K562 (cell line): Measurements from ENCODE around the gene BICDL1. TPM values are rescaled to one million over a fixed set of nuclear protein-coding genes. Genes with fewer than 3 reads are reported as not detected.

ENCODE experiments used
- ATAC-seq: fragments of 200-7000 bp; cut with Tn5 transposase; 3 replicates; pipeline ENCODE4 v1.9.1; 2020; ENCODE audit warnings: moderate library complexity
- BruUV-seq: library from RNA; stranded (reverse); fragments of 400-500 nt; replicated peaks from 2 replicates; lab custom pipeline; 2021; lab: Mats Ljungman, UMichigan
- CTCF ChIA-PET: fragments of 300-600 bp; formaldehyde crosslinking; extraction: SDS; loops from one replicate; lab custom pipeline; 2021; ENCODE audit warnings: low intra/inter-chr PET ratio; lab: Yijun Ruan, JAX
- POLR2A ChIA-PET: fragments of 300-600, 350-650 bp; sonication (Branson Sonifier 250); formaldehyde crosslinking; extraction: SDS; loops from one replicate; lab custom pipeline; 2021; ENCODE audit warnings: antibody characterized with exemption, inconsistent platforms; lab: Yijun Ruan, JAX
- DNase-seq, 4 experiments: peaks; one replicate each; pipeline versions ENCODE4 v3.0.0 to v3.0.0-alpha.2; 2011 to 2018; ENCODE audit warnings: low spot score in 3 of 4, mixed read lengths in 3 of 4; ENCODE audit errors: extremely low read depth in 1 of 4
- FAIRE-seq: peaks from 2 replicates; lab custom pipeline; 2011; peaks lifted over from hg19 to GRCh38; lab: Jason Lieb, UNC
- H2AFZ ChIP-seq: 2 replicates; pipeline ENCODE4 v1.6.0; 2011; ENCODE audit warnings: low read depth, low read length, control low read depth, inconsistent platforms
- H3K27ac ChIP-seq: fragments of 200-600 bp; 3 replicates; pipeline ENCODE4 v1.8.0; 2011; ENCODE audit warnings: low read depth, mild to moderate bottlenecking, control low read depth, inconsistent platforms, low read length, moderate library complexity, mixed read lengths; ENCODE audit errors: extremely low read depth
- H3K27me3 ChIP-seq, 2 experiments: fragments of 300-600 bp in 1 of 2; 2 replicates in 1 of 2; 3 replicates in 1 of 2; pipeline versions ENCODE4 v1.6.0 to v1.8.0; 2011; ENCODE audit warnings: inconsistent platforms in 2 of 2, low read length in 2 of 2, mild to moderate bottlenecking in 1 of 2, mixed read lengths in 1 of 2, moderate library complexity in 1 of 2; ENCODE audit not compliant: control insufficient read depth in 2 of 2, insufficient read depth in 2 of 2
- H3K36me3 ChIP-seq: fragments of 300-600 bp; 3 replicates; pipeline ENCODE4 v1.8.0; 2011; ENCODE audit warnings: mild to moderate bottlenecking, low read length, inconsistent platforms; ENCODE audit not compliant: control insufficient read depth, insufficient read depth
- H3K4me1 ChIP-seq, 2 experiments: fragments of 200-600 bp in 1 of 2; replicated peaks in 1 of 2; 2 replicates in 1 of 2; 3 replicates in 1 of 2; pipeline versions ENCODE4 v1.5.1 to v1.8.0; 2011; ENCODE audit warnings: inconsistent platforms in 2 of 2, low read length in 2 of 2, mild to moderate bottlenecking in 1 of 2, mixed read lengths in 1 of 2, moderate library complexity in 1 of 2; ENCODE audit not compliant: control insufficient read depth in 2 of 2, insufficient read depth in 2 of 2
- H3K4me2 ChIP-seq: 2 replicates; pipeline ENCODE4 v1.6.1; 2011; ENCODE audit warnings: low read length, control low read depth, inconsistent platforms, mixed read lengths; ENCODE audit not compliant: insufficient read depth
- H3K4me3 ChIP-seq: fragments of 200-600 bp; sonication (generic), shearing (Covaris generic); 2 replicates; pipeline ENCODE4 v1.5.1; 2016; ENCODE audit warnings: control low read depth, inconsistent platforms
- H3K79me2 ChIP-seq: fragments of 200-600 bp; 3 replicates; pipeline ENCODE4 v1.8.0; 2011; ENCODE audit warnings: low read length, inconsistent platforms; ENCODE audit not compliant: control insufficient read depth, insufficient read depth
- H3K9ac ChIP-seq, 2 experiments: 2 replicates each; pipeline versions ENCODE4 v1.6.0 to v1.6.1; 2011; ENCODE audit warnings: low read depth in 2 of 2, low read length in 2 of 2, control low read depth in 1 of 2, inconsistent platforms in 1 of 2, mild to moderate bottlenecking in 1 of 2, mixed read lengths in 1 of 2; ENCODE audit not compliant: insufficient read depth in 1 of 2
- H3K9me1 ChIP-seq: one replicate; pipeline ENCODE4 v1.6.0; 2011; ENCODE audit warnings: inconsistent platforms, mild to moderate bottlenecking, low read length, moderate library complexity; ENCODE audit not compliant: control insufficient read depth, insufficient read depth
- H3K9me3 ChIP-seq: replicated peaks from 2 replicates; pipeline ENCODE4 v1.5.1; 2011; ENCODE audit warnings: low read depth, low read length, inconsistent platforms; ENCODE audit not compliant: control insufficient read depth, insufficient read depth
- H4K20me1 ChIP-seq: replicated peaks from 2 replicates; pipeline ENCODE4 v1.6.1; 2011; ENCODE audit warnings: low read length, inconsistent platforms, mixed read lengths; ENCODE audit not compliant: control insufficient read depth, insufficient read depth
- NCOA4 ChIP-seq: fragments of 450-650 bp; IDR thresholded peaks from 2 replicates; pipeline ENCODE4 v1.6.1; 2018; ENCODE audit warnings: mild to moderate bottlenecking; ENCODE audit not compliant: partially characterized antibody
- RAD21 ChIP-seq, 2 experiments: fragments of 250-450 bp in 1 of 2; fragments of 450-650 bp in 1 of 2; sonication (Bioruptor Pico) in 1 of 2; formaldehyde crosslinking in 1 of 2; IDR thresholded peaks in 1 of 2; conservative IDR thresholded peaks in 1 of 2; 2 replicates each; pipeline versions ENCODE4 v1.4.0 to v1.8.0; 2020 to 2022; ENCODE audit warnings: mild to moderate bottlenecking in 2 of 2, moderate library complexity in 1 of 2
- RHOXF2B ChIP-seq: fragments of 250-450 bp; sonication (Bioruptor Pico); conservative IDR thresholded peaks from 2 replicates; pipeline ENCODE4 v1.5.1; 2021
- ZNF263 ChIP-seq: sonication (generic); formaldehyde crosslinking; IDR thresholded peaks from 2 replicates; pipeline ENCODE4 v1.8.0; 2022; ENCODE audit warnings: mild to moderate bottlenecking, missing genetic modification reagents, borderline replicate concordance
- ZNF274 ChIP-seq: IDR thresholded peaks from 2 replicates; pipeline ENCODE4 v1.6.1; 2011; ENCODE audit warnings: low read depth, mild to moderate bottlenecking, low read length, moderate library complexity, borderline replicate concordance
- WGBS: fragments of 100-300 bp; shearing (Covaris generic); methylation state at CpG from one replicate; pipeline ENCODE4 v1.1.6; 2016; ENCODE audit warnings: low coverage, mixed read lengths; ENCODE audit not compliant: insufficient coverage; ENCODE audit errors: missing lambda C conversion rate; 5-methylcytosine and 5-hydroxymethylcytosine counted together
- in situ Hi-C: fragments of 300-500 bp; cut with MboI; formaldehyde crosslinking; loops from 4 replicates; pipeline ENCODE4 v1.15.0; 2018; ENCODE audit warnings: inconsistent platforms, mixed read lengths
- intact Hi-C: fragments of 100-400 bp; cut with micrococcal nuclease; formaldehyde crosslinking; loops from 2 replicates; pipeline ENCODE4 v1.14.2; 2022
- polyA plus RNA-seq, 8 experiments: library from polyadenylated mRNA; depleted of rRNA in 4 of 8; stranded (reverse) in 5 of 8; unstranded in 3 of 8; fragments of >200 nt; fragmentation: Nextera tagmentation in 2 of 8; fragmentation: Illumina TruSeq in 1 of 8; extraction: Ambion mirVana in 2 of 8; extraction: Trizol in 1 of 8; gene quantifications; 2 replicates each; pipeline versions ENCODE4 v1.2.1 to v1.2.3, GENCODE V29; 2011 to 2014; ENCODE audit warnings: inconsistent platforms in 1 of 8, missing spikeins in 1 of 8
- total RNA-seq, 7 experiments: library from RNA; depleted of rRNA in 6 of 7; stranded (reverse); fragments of >200 nt in 6 of 7; fragmentation: Illumina TruSeq in 2 of 7; extraction: Trizol in 2 of 7; gene quantifications; 2 replicates each; pipeline versions ENCODE4 v1.2.1 to v1.2.3, GENCODE V29; 2011 to 2021; ENCODE audit warnings: low replicate concordance in 1 of 7
- TF ChIP-seq, protein P1 (sequence below): fragments of 450-650 bp; formaldehyde crosslinking; IDR thresholded peaks from 2 replicates; pipeline ENCODE4 v1.4.0; 2020; ENCODE audit warnings: mild to moderate bottlenecking, moderate library complexity
- TF ChIP-seq, protein P2 (sequence below): sonication (generic); formaldehyde crosslinking; IDR thresholded peaks from 2 replicates; pipeline ENCODE4 v1.8.1; 2022; ENCODE audit warnings: missing genetic modification reagents
- TF ChIP-seq, protein P3 (sequence below): fragments of 250-450 bp; sonication (Bioruptor Pico); IDR thresholded peaks from 2 replicates; pipeline ENCODE4 v1.5.0; 2021; ENCODE audit warnings: mild to moderate bottlenecking, borderline replicate concordance
- TF ChIP-seq, protein P4 (sequence below): fragments of 450-650 bp; formaldehyde crosslinking; IDR thresholded peaks from 2 replicates; pipeline ENCODE4 v1.4.0; 2020; ENCODE audit warnings: mild to moderate bottlenecking

BICDL1 gene
- total and polyA plus RNA-seq, 9 of the 15 experiments (the other 6 are each of a cell fraction or from before 2014, with no cell fraction given), result 0.06 to 2.0 (median 0.58) TPM

DNA sequence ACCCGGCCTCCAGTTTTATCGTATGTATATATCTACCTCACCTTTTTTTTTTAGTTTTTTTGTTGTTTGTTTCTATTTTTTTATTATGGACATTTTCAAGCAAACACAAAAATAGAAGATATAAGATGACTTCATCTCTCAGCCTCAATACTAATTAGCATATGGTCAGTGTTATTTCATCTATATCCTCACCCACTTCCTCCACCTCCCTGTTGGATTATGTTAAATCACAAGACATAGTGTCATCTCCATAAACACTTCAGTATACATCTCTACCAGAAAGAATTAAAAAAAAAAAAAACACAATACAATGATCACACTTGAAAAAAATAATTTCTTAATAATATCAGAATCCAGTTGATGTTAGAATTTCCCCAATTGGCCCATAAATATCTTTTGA, 92.6 kb downstream of the BICDL1 start:
- no peaks in the 10 kb centered on the region for H3K9me1 ChIP-seq
- no peaks in the 10 kb centered on the region for H3K79me2 ChIP-seq
- no peak overlapping the region for H3K27ac ChIP-seq
- DNase-seq, result no peak
- intact Hi-C loops (no loop called here), in situ Hi-C loops (no loop called here)
- no peak overlapping the region for H3K4me2 ChIP-seq
- H3K4me3 ChIP-seq, result no peak overlapping the region
- no peak for ATAC-seq
- no peak for FAIRE-seq
- H3K9me3 ChIP-seq, result no peaks in the 10 kb centered on the region
- BruUV-seq, result no TSS peak
- peaks cover 1 to 8% of the 10 kb centered on the region in 2 experiments; a peak in 2 of 5 replicates for H3K4me1 ChIP-seq
- H2AFZ ChIP-seq, result no peak overlapping the region
- peaks cover 21 to 31% of the 10 kb centered on the region in 2 experiments; a peak in 3 of 5 replicates for H3K27me3 ChIP-seq
- no peaks in the 10 kb centered on the region for H3K36me3 ChIP-seq
- TF ChIP-seq, protein P1, sequence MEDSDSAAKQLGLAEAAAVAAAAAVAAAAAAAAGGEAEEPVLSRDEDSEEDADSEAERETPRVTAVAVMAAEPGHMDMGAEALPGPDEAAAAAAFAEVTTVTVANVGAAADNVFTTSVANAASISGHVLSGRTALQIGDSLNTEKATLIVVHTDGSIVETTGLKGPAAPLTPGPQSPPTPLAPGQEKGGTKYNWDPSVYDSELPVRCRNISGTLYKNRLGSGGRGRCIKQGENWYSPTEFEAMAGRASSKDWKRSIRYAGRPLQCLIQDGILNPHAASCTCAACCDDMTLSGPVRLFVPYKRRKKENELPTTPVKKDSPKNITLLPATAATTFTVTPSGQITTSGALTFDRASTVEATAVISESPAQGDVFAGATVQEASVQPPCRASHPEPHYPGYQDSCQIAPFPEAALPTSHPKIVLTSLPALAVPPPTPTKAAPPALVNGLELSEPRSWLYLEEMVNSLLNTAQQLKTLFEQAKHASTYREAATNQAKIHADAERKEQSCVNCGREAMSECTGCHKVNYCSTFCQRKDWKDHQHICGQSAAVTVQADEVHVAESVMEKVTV (CRISPR knock-in tag), result no peak
- no peak for TF ChIP-seq ZNF263
- TF ChIP-seq ZNF274, result no peak
- TF ChIP-seq RHOXF2B (CRISPR knock-in tag), result no peak
- TF ChIP-seq, protein P2, sequence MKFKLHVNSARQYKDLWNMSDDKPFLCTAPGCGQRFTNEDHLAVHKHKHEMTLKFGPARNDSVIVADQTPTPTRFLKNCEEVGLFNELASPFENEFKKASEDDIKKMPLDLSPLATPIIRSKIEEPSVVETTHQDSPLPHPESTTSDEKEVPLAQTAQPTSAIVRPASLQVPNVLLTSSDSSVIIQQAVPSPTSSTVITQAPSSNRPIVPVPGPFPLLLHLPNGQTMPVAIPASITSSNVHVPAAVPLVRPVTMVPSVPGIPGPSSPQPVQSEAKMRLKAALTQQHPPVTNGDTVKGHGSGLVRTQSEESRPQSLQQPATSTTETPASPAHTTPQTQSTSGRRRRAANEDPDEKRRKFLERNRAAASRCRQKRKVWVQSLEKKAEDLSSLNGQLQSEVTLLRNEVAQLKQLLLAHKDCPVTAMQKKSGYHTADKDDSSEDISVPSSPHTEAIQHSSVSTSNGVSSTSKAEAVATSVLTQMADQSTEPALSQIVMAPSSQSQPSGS (CRISPR knock-in tag), result no peak
- TF ChIP-seq, protein P3, sequence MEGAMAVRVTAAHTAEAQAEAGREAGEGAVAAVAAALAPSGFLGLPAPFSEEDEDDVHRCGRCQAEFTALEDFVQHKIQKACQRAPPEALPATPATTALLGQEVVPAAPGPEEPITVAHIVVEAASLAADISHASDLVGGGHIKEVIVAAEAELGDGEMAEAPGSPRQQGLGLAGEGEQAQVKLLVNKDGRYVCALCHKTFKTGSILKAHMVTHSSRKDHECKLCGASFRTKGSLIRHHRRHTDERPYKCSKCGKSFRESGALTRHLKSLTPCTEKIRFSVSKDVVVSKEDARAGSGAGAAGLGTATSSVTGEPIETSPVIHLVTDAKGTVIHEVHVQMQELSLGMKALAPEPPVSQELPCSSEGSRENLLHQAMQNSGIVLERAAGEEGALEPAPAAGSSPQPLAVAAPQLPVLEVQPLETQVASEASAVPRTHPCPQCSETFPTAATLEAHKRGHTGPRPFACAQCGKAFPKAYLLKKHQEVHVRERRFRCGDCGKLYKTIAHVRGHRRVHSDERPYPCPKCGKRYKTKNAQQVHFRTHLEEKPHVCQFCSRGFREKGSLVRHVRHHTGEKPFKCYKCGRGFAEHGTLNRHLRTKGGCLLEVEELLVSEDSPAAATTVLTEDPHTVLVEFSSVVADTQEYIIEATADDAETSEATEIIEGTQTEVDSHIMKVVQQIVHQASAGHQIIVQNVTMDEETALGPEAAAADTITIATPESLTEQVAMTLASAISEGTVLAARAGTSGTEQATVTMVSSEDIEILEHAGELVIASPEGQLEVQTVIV (CRISPR knock-in tag), result no peak
- no peak for TF ChIP-seq NCOA4
- TF ChIP-seq RAD21 (CRISPR knock-in tag; conservative IDR thresholded peaks at IDR 0.05 in 1 of 2, IDR thresholded peaks at IDR 0.05 in 1 of 2), result no peak
- TF ChIP-seq, protein P4, sequence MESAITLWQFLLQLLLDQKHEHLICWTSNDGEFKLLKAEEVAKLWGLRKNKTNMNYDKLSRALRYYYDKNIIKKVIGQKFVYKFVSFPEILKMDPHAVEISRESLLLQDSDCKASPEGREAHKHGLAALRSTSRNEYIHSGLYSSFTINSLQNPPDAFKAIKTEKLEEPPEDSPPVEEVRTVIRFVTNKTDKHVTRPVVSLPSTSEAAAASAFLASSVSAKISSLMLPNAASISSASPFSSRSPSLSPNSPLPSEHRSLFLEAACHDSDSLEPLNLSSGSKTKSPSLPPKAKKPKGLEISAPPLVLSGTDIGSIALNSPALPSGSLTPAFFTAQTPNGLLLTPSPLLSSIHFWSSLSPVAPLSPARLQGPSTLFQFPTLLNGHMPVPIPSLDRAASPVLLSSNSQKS (CRISPR knock-in tag), result no peak
- ChIA-PET CTCF (no interaction called here), POLR2A (no interaction called here)
- 8% methylated on average over 2 of the region's 2 CpGs for WGBS
- no peaks in the 10 kb centered on the region for H4K20me1 ChIP-seq
- no peak overlapping the region for H3K9ac ChIP-seq
